NOMO-1 treated with dmso at 0.1 percent for 144 hours (cell line): ENCODE measurements around the gene SEMA3D.

Source experiments
- DNase-seq: peaks from one replicate; lab custom pipeline; 2025; ENCODE audit not compliant: unreplicated experiment; lab: John Stamatoyannopoulos, UW

Gene SEMA3D

DNA sequence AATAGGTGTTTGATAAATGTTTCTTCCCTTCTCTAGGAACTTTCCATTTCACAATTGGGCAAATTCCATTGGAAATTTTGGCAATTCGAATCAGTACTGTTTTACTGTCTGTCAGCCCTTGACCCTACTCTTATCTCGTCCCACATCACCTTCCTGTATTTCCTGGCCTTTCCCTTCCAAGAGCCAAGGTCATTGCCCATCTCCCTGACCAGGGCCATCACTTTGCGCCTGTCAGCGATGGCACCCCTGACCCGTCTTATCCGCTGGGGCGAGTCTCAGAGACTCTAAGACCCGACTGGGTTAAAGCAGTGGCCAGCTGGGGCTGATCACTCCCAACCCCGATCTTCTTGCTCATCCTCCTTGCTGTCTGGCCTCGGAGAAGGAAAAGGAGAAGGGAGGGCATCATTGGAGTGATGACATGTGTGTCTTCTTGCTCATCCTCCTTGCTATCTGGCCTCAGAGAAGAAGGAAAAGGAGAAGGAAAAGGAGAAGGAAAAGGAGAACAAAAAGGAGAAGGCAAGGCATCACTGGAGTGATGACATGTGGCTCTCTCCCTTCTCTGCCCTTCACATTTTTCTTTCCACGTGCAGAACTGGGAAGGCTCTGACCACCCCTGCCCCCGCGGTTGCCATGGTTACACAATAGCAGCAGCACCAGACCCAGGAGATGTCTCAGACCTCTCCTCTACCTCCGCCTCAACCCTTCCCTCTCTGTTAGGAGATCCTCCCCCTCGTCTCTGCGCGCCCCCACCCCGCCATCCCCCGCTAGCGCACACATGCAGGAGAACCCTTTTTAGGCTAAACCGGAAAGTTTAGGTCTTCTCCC lies 2.0 kb downstream of the SEMA3D start:
- no peak for DNase-seq

DNA sequence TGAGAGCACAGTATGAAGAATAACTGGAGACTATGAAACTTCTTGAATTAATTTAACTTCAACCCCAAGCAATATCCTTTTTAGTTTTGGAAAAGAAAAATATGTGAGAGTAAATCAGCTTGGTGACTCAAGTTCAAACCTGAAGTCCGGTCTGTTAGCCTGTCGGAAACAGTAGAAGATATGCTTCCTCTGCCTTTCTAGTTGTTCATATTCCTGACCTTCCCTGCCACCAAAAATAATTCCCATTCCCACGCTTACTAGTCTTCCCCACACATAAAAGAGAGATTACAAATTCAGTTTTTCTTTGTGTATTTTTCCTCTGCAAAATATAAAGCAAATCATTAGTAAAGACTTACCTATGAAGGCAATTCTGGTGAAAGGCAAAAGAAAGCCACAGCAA lies 3.6 kb downstream of the SEMA3D start:
- no peak for DNase-seq

DNA sequence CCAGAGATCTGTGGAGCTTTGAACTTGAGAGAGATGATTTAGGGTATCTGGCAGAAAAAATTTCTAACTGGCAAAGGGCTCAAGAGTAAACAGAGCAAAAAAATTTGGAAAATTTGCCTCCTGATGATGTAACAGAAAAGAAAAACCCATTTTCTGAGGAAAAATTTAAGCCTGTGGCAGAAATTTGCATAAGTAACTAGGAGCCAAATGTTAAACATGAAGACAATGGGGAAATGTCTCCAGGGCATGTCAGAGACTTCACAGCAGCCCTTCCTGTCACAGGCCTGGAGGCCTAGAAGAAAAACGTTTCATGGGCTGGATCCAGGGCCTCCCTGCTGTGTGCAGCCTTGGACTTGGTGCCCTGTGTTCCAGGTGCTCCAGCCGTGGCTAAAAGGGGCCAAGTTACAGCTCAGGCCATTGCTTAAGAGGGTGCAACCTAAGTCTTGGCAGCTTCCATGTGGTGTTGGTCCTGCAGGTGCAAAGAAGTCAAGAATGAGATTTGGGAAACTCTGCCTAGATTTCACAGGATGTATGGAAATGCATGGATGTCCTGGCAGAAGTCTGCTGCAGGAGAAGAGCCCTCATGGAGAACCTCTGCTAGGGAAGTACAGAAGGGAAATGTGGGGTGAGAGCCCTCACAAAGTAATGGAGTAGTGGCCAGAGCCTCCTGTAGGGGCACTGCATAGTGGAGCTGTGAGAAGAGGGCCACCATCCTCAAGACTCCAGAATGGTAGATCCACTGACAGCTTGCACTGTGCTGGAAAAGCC lies 8.1 kb downstream of the SEMA3D start:
- no peak for DNase-seq

DNA sequence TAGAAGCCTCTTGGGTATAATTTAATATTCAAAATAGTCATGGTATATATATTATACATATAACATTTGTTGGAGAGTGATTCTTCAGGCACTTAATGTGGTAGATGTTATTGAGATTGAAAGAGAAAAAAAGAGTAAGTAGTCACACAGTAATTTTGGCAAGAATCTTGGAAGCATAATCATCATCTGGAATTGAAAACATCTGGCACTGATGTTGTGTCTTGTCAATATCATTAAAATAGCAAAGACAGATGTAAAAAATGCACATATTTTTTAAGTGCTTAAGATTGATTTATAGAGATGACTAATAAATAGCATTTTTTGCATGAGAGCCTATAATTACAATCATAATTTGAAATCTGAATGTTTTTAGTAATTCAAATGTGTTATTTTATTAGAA lies 9.5 kb downstream of the SEMA3D start:
- DNase-seq = no peak

DNA sequence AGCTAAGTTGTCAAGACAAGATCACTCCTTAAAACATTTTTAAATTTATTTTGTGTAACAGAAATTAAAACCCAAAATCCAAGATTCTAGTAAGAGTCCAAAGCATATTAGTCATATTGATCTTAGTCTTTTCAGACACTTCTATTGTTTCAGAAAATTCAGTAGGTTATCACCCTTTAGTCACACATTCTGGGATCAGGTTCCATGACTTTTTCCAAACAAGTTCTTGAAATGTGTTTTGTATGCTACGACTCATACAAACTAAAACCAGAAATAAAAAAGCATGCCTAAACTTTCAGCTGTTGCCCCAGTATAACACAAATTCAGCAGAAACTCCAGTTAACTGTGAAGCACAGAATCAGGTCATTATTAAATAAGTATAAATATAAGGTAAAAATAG lies 10.7 kb downstream of the SEMA3D start:
- no peak for DNase-seq

DNA sequence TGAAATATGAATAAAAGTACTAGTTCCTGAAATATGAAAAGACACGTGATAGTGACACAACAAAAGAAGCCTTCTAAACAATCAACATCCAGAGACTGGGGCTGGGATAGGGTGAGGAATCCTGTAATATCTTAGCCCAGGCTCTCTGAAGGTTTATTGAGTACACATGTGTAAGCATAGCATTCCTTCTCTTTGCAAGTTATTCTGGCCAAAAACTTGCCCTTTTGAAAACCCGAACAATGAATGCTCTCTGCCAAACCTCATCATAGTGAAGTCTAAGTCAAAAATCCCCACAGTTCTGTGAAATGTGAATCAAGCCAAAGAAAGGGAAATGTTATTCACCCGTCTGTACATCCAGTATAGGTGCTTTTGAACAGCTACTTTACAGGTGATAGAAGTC lies 11.6 kb downstream of the SEMA3D start:
- no peak for DNase-seq

DNA sequence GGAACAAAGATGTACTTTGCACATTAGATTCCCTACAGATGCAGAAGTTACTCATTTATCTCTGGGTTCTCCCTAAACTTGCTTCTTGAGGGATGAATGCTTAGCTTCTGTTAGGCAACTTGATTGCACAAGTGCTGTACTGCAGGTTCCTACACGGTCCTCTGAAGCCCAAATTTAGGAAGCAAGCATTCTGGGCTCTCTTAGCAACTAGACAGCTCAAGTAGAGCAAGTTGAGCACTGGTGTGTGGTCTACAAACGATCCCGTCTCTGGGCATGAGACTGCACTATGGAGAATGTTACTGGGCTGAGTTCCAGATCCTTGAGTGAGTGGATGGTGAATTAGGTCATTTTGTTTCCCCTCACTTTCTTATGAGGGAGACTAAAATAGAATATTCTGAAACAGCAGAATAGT lies 14.3 kb downstream of the SEMA3D start:
- no peak for DNase-seq

DNA sequence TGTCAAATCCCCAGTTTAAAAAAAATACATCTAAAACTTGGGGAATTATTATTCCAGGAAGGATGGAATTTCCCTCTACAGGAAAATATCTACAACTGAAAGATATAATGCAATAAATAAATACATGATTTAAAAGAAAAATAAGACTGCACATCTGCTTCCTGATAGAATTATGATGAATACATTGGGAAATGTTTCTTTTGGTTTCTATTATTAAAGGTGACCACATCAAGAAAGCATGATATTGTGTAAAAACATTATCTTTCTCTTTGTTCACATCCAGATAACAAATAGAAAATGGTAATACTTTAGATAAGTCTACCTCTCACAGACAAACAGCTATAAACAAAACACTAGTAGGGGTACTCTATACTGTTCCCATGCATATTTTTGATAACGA lies 19.2 kb downstream of the SEMA3D start:
- DNase-seq = no peak

DNA sequence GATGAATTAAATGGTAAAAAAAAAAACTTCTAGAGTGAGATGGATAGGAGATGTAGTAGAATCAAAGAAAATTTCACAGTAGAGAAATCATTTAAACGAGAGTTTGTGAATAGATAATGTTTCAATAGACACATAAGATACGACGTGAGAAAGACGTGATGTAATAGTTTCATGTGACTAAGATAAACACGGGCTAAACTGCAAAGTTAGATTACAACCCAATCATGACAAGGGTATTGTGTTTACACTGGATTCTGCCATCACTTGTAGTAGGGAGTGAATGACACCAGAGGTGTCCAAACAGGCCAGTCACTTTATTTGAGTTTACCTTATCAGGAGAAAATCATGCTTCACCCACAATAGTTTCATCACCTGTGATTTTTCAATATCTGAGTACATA lies 21.6 kb downstream of the SEMA3D start:
- no peak for DNase-seq

DNA sequence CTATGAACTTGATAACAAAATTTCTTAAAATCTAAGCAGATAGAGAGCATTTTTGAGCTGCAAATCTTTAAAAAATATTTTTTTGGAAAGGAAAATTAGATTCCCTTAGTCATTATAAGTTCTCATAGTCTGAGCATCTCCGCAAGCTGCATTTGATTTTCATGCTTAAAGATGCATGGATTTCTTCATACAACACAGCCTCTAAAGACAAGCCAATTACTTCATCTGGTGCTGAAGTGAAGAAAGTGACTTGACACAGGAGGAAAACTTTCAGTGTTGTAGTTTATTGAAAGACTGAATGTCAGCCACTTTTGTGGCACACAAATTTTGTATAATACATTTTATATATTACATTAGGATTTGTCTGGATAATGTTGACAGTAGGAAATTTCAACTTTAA lies 22.5 kb downstream of the SEMA3D start:
- DNase-seq = no peak

DNA sequence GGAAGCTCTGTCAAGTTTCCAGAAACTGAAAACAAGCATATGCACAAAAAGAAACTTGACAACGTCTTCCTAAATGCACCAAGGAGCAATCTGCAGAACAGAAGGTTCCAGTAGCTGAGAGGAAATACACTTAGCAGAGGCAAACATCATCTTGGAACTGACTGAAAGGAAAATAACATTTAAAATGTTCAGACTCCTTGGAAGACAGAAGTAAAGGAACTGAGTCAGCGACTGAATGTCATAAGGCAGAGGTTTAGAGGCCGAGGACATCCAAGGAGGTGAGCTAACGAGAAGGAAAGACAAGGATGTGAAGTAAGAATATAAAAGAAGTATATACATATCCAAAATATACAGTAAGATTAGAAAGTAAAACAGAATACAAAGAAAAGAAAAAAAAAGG lies 24.1 kb downstream of the SEMA3D start:
- no peak for DNase-seq

DNA sequence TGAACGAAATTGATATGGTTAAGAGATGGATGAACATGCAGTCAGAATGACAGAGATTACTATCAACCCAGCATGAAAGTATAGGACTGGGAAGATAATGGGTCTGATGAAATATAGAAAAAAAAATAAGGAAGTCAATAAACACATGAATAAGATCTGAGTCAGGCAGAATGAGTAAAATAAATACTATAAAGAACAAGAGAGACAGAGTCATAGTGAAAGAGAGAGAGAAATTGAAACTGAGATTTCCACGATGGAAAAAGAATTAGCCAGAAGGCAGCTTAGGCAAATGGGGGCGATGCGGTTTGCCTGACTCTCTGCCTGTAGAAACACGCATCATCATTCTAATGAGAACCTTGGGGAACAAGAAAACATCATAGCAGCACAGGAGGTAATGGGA lies 26.6 kb downstream of the SEMA3D start:
- DNase-seq = peak; percentile 27

DNA sequence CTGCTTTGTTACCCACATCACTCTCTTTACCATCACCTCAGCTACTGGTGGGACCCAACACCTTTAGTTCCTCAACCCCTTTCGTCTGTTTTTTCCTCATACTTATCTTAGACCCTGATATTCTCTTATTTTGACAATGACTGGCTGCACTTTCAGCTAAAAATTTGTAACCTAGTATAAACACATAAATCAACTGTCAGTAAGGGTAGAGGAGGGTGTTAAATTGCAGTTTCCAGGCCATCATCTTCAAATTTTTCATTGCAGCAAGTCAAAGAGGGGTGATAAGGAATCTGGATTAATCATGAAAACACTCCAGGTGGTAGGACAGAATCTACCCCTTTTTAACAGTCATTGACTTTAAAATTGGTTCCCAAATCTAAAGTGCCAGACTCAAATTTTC lies 27.9 kb downstream of the SEMA3D start:
- no peak for DNase-seq

DNA sequence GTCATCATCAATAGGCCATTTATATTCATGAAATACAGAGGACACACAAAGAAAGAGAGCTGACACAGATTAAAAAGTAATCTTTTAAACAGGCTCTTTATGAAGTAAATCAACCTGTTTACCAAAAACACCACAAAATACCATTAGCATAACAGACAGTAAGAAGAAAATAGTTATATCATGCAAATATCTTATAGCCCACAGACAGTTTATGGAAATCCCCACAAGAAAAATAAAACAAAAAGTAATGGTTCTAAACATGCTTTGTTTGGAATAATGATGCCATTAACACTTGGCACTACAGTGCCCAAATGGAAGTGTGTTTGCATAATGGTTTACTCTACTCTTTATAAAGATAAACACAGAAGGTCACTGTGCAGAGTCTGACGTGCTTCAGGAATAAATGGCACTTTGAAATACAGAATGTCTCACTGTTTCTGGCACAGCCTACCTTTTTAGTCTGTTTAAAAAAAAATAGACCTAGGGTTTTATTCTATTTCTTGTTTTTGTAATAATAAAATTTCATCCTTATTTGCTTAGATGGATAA lies 30.1 kb downstream of the SEMA3D start:
- no peak for DNase-seq

DNA sequence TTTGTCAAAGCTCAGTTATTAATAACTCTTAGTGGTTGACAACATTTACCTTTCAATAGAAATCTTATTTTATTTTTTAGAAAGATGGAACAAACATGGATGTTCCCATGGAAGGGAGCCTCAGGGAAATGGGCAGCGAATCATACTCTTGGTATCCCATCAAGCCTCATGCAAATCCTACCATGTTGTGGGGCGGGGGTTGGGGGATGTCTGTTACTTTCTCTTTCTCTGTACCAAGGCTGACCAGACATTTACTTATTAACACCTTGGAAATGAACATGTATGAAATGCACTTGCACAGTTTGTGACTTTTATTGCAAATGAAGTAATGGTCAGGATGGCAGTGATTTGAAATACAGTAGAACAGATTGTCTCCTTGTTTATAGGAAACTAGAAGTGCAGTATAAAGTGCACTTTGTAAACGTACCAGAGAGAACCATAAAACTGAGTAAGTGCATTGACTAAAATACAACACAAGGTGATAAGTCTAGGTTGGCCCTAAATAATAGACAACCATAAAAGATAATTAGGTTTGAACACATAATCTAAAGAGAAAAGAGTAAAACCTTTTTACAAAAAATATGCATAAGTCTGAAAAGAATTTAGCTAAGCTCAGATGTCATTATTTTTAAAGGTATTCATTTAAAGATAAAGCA lies 32.4 kb downstream of the SEMA3D start:
- DNase-seq = no peak

DNA sequence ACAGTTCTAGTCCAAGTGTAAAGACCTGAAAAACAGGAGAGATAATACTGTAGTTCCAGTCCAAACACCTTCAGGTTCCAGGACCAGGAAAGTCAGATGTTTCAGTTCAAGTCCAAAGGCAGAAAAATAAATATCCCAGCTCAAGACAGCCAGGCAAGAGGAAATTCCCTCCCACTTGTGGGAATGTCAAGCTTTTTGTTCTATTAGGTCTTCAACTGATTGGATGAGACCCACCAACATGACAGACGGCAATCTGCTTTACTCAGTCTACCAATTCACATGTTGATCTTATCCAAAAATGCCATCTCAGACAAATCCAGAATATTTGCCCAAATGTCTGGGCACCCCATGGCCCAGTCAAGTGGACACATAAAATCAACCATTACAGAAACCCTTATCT lies 33.1 kb downstream of the SEMA3D start:
- no peak for DNase-seq

DNA sequence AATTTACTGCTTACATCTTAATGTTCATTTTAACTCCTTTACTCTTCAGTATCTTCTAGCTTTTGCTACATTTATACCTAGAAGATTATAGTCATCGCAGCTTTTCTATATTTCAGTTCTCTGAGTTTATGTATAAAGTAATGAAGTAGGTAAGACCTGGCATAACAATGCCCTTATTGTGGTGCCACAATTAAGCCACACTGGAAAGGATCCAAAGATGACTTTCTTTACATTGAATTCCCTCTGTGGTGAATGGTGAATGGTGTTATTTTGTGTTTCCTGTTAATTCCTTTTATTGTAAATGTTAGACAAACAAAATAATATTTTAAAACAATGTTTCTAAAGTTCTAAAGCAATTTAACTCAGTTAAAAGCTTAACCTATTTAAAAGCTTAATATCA lies 36.2 kb downstream of the SEMA3D start:
- DNase-seq = no peak

DNA sequence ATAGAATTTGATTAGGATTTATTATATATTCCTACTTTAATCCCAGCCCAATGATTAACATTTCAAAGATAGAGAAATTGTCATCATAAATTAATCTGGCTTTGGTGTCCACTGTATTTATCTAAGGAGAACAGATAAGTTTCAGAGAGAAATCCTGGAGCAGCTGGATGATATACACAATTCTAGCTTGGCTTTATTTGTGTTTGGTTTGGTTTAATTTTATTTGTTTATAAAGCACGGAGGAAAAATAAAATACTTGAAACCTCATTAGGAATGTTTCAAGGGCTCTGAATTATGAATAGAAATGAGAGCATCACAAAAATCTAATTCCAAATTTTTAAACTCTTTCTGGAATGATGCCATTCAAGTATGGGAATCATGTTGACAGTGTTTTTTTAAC lies 42.1 kb downstream of the SEMA3D start:
- DNase-seq = no peak

DNA sequence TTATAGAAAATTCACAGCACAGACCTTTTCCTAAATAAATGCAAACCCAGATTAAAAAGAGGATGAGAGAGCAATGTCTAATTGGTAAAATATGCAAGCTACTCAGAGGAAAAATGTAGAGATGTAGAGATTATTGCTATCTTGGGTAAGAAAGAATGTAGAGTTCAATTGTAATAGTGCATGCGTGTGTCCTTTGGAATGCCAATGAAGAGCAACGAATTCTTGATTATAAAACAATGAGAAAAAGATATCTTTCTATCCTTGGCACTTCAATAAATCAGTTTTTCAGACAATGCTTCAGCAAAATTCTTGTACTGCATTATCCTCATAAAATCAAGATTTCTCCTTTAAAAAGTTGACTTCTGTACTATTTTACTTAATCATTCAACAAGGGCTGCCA lies 50.9 kb downstream of the SEMA3D start:
- DNase-seq = no peak

DNA sequence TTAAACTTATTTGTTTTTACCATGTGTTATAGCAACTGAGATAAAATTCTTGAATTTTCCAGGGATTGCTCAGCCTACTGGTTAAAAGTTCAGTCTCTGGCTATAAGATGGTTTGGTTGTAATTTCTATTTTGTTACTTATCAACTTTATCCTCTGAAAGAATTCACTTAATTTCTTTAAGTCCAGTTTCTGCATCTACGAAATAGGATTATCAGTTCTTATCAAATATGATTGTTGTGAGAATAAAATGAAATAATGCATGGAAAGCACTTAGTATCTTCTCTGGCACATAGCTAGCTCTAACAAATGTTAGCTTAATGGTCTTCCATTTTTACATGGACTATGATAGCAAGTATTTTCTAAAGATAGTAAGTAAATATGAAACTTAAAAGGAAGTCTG lies 53.3 kb downstream of the SEMA3D start:
- DNase-seq = no peak

DNA sequence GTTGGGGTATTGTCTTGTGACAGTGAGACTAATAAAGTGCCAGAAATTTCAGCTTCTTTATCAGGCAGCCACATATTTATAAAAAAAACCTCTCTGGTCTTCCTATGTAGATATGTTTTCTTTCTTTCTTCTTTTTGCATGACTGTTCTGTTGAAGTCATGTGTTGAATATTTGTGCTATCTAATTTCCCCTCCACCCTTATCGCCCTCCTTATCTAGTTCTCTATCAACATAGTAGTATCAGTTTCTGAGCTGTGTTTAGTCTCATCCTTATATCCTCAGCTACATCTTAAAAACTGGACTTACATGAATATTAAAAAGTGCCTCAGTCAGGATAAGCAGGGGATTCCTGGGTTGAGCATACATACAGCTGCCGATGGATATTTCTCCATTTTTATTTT lies 53.9 kb downstream of the SEMA3D start:
- DNase-seq = no peak

DNA sequence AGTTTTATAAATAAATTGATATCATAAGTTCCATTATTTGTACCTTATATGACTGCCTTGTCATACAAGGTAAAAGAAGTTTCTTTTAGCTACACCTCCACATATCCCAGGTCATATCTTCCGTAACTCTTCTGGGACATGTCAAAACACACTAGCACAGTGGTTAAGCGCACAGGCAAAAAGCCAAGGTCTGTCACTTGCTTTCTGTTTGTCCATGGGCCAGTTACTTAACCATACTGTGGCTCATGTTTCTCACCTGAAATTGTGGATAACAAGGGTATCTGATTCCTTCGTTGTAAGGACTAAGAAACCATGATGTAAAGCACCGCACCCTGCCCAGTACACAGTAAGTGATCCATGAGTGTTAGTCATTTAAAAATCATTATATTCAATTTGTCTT lies 56.2 kb downstream of the SEMA3D start:
- DNase-seq = no peak
